ENCODE results near the gene PACRG. TPM values are rescaled to one million over a fixed set of nuclear protein-coding genes. Genes with fewer than 3 reads are reported as not detected.

Gene PACRG
- total and polyA plus RNA-seq, 2 of the 4 experiments (the other 2 are of a cell fraction): not detected

- POLR2A ChIA-PET (ENCODE audit: unreplicated experiment): no interaction called here
These were observed 527.5 kb downstream of the PACRG start for GRCh38 chr6:163255265-163255664.

More at GRCh38 chr6:163255265-163255664, 527.5 kb downstream of the PACRG start:
- H2BK15ac ChIP-seq (ENCODE audit: low read depth, low read length): no peak overlapping the region
- no peak overlapping the region for H3K23ac ChIP-seq (ENCODE audit: low read depth, low read length)
- intact Hi-C loops (cut with micrococcal nuclease) (no loop called here), dilution Hi-C loops (cut with HindIII; ENCODE audit: low sequenced_read_pairs, unreplicated experiment) (no loop called here), in situ Hi-C loops (cut with MboI; ENCODE audit: low sequenced_read_pairs) (no loop called here)
- H4K91ac ChIP-seq (ENCODE audit: insufficient read depth, low read depth, low read length): no peak overlapping the region
- H3K36me3 ChIP-seq (ENCODE audit: control insufficient read depth, insufficient read depth, low read length): no peaks in the 10 kb centered on the region
- no peak overlapping the region for H3K4me3 ChIP-seq (ENCODE audit: insufficient read depth, low read depth, low read length)
- H3K4me2 ChIP-seq (ENCODE audit: low read depth, low read length): no peak overlapping the region
- no peaks in the 10 kb centered on the region for H3K27me3 ChIP-seq (ENCODE audit: control insufficient read depth, insufficient read depth, low read length)
- H4K20me1 ChIP-seq (ENCODE audit: insufficient read depth, low read length): no peaks in the 10 kb centered on the region
- no peak overlapping the region for H2BK120ac ChIP-seq (ENCODE audit: low read depth, low read length)
- no peak overlapping the region for H3K4ac ChIP-seq (ENCODE audit: low read depth, low read length)
- H2AFZ ChIP-seq (replicated peaks; ENCODE audit: low read length, poor library complexity): no peak overlapping the region
- DNase-seq (no peak), ATAC-seq (ENCODE audit: low read depth) (no peak)
- H3K18ac ChIP-seq (ENCODE audit: low read depth, low read length): no peak overlapping the region
- H3K9me3 ChIP-seq (ENCODE audit: control insufficient read depth, insufficient read depth, low read length): peaks cover 32% of the 10 kb centered on the region
- no peak overlapping the region for H2AK5ac ChIP-seq (ENCODE audit: low read depth, low read length)
- no peak overlapping the region for H4K8ac ChIP-seq (ENCODE audit: low read depth in 2 of 2, low read length in 2 of 2)
- CTCF ChIA-PET: no interaction called here
- H2BK5ac ChIP-seq (ENCODE audit: low read depth, low read length, poor library complexity, severe bottlenecking): no peak overlapping the region
- no peak for TF ChIP-seq MAFK (IDR thresholded peaks at IDR 0.05; ENCODE audit: low read depth, low read length)
- TF ChIP-seq ELK1 (IDR thresholded peaks at IDR 0.05; ENCODE audit: borderline replicate concordance, low read depth, low read length): no peak
- no peak for TF ChIP-seq MXI1 (IDR thresholded peaks at IDR 0.05; ENCODE audit: borderline replicate concordance, low read depth, low read length)
- TF ChIP-seq FOS (IDR thresholded peaks at IDR 0.05; ENCODE audit: low read depth, low read length): no peak
- TF ChIP-seq MAZ (IDR thresholded peaks at IDR 0.05; ENCODE audit: borderline replicate concordance, low read depth, low read length): no peak
- no peak for TF ChIP-seq CTCF (conservative IDR thresholded peaks at IDR 0.05; ENCODE audit: low read depth, low read length)
- no peak for TF ChIP-seq RCOR1 (IDR thresholded peaks at IDR 0.05; ENCODE audit: insufficient replicate concordance, low read length)
- TF ChIP-seq RAD21 (IDR thresholded peaks at IDR 0.05; ENCODE audit: low read length): no peak
- no peak for TF ChIP-seq NFE2L2 (IDR thresholded peaks at IDR 0.05; ENCODE audit: low read depth, low read length)
- no peak for TF ChIP-seq POLR2A (IDR thresholded peaks at IDR 0.05; ENCODE audit: low read depth, low read length)
- TF ChIP-seq CEBPB (IDR thresholded peaks at IDR 0.05; ENCODE audit: low read depth, low read length): no peak
- no peak for TF ChIP-seq SMC3 (IDR thresholded peaks at IDR 0.05; ENCODE audit: low read depth, low read length)
- no peak for TF ChIP-seq CHD1 (IDR thresholded peaks at IDR 0.05; ENCODE audit: low read depth, low read length)
- no peak for TF ChIP-seq BHLHE40 (IDR thresholded peaks at IDR 0.05; ENCODE audit: low read depth, low read length)
- no peak for TF ChIP-seq USF2 (IDR thresholded peaks at IDR 0.05; ENCODE audit: low read depth, low read length)
- TF ChIP-seq RFX5 (IDR thresholded peaks at IDR 0.05; ENCODE audit: low read depth, low read length): no peak
- H3K9me1 ChIP-seq (ENCODE audit: insufficient read depth, low read length): no peaks in the 10 kb centered on the region
- no peak overlapping the region for H3K14ac ChIP-seq (replicated peaks; ENCODE audit: low read depth, low read length)
- no peak overlapping the region for H2AK9ac ChIP-seq (replicated peaks; ENCODE audit: low read depth, low read length, poor library complexity)
- 60% methylated on average over 1 of the region's 2 CpGs; no CpG with 5 or more reads in 1 of the 2 experiments for WGBS, 2 experiments (ENCODE audit: extremely low coverage in 2 of 2, insufficient read length in 1 of 2)
- no peak overlapping the region for H4K5ac ChIP-seq (ENCODE audit: low read depth, low read length)
- H2BK20ac ChIP-seq (ENCODE audit: low read depth, low read length): no peak overlapping the region
- BruUV-seq (replicated peaks): no TSS peak
- no peak overlapping the region for H3K9ac ChIP-seq (ENCODE audit: low read depth, low read length)
- no peak overlapping the region for H3K56ac ChIP-seq (ENCODE audit: extremely low read depth, insufficient read depth, low read length)
- no peak overlapping the region for H3K27ac ChIP-seq (ENCODE audit: insufficient read depth, low read length)
- no peaks in the 10 kb centered on the region for H3K79me1 ChIP-seq (ENCODE audit: low read depth in 1 of 2, low read length in 2 of 2)
- no peaks in the 10 kb centered on the region for H3K4me1 ChIP-seq (ENCODE audit: control insufficient read depth, insufficient read depth, low read length)
